ENCODE data around the gene CNDP2. TPM values are rescaled to one million over a fixed set of nuclear protein-coding genes. Genes with fewer than 3 reads are reported as not detected.

The CNDP2 gene
- total RNA-seq, 1 experiment from 2014 or later = 310 TPM

DNA sequence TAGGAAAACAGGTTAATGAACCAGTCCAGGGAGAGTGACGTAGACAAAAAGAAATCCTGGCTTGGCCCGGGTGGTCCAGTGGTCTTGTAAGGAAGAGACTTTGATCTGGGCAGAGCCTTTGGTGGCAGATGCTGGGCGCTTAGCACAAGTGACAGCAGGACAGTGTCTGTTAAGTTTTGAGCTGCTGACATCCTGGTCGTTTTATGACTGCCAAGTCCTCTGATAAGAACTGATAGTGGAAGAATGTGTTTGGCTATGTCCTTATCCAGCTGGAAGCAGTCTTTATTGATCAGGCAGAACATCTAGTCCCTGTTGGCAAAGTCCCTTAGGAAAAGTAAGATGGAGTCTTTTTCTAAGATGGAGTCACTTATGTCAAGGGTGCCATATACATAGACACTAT is 74.1 kb downstream of the CNDP2 start:
- DNase-seq (ENCODE audit: low read depth, low spot score) (no peak), ATAC-seq (no peak)
- TF ChIP-seq SIN3A (IDR thresholded peaks at IDR 0.05; ENCODE audit: borderline replicate concordance, insufficient read depth, low read depth, low read length) (no peak), CTCF (IDR thresholded peaks at IDR 0.05) (no peak), TCF7L2 (IDR thresholded peaks at IDR 0.05; ENCODE audit: low read depth, low read length) (no peak), POLR2AphosphoS5 (IDR thresholded peaks at IDR 0.05; ENCODE audit: low read depth, low read length) (no peak)
- TF ChIP-seq, protein P1, sequence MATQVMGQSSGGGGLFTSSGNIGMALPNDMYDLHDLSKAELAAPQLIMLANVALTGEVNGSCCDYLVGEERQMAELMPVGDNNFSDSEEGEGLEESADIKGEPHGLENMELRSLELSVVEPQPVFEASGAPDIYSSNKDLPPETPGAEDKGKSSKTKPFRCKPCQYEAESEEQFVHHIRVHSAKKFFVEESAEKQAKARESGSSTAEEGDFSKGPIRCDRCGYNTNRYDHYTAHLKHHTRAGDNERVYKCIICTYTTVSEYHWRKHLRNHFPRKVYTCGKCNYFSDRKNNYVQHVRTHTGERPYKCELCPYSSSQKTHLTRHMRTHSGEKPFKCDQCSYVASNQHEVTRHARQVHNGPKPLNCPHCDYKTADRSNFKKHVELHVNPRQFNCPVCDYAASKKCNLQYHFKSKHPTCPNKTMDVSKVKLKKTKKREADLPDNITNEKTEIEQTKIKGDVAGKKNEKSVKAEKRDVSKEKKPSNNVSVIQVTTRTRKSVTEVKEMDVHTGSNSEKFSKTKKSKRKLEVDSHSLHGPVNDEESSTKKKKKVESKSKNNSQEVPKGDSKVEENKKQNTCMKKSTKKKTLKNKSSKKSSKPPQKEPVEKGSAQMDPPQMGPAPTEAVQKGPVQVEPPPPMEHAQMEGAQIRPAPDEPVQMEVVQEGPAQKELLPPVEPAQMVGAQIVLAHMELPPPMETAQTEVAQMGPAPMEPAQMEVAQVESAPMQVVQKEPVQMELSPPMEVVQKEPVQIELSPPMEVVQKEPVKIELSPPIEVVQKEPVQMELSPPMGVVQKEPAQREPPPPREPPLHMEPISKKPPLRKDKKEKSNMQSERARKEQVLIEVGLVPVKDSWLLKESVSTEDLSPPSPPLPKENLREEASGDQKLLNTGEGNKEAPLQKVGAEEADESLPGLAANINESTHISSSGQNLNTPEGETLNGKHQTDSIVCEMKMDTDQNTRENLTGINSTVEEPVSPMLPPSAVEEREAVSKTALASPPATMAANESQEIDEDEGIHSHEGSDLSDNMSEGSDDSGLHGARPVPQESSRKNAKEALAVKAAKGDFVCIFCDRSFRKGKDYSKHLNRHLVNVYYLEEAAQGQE (IDR thresholded peaks at IDR 0.05; ENCODE audit: insufficient read depth in 1 of 2, low read depth in 2 of 2, low read length in 1 of 2) = no peak
- H3K4me1 ChIP-seq (ENCODE audit: control insufficient read depth, insufficient read depth, low read length) = no peaks in the 10 kb centered on the region
- H3K4me3 ChIP-seq (ENCODE audit: low read depth in 2 of 2, low read length in 2 of 2) = no peak overlapping the region
- intact Hi-C loops (cut with micrococcal nuclease; ENCODE audit: unreplicated experiment) = no loop called here
- H3K27me3 ChIP-seq (ENCODE audit: control insufficient read depth, insufficient read depth, low read length) = peaks cover 16% of the 10 kb centered on the region
- in situ Hi-C loops (cut with HindIII; ENCODE audit: low pct_unique_long_range_greater_than_20kb, low sequenced_read_pairs) = no loop called here
- no peaks in the 10 kb centered on the region for H3K36me3 ChIP-seq (ENCODE audit: control insufficient read depth, insufficient read depth, low read length)
- no peaks in the 10 kb centered on the region for H3K9me3 ChIP-seq (ENCODE audit: control insufficient read depth, insufficient read depth, low read depth, low read length)
- CTCF ChIA-PET = interaction anchor here (0.6 kb wide), 1 partner anchor 17 kb away, joined by 6 read pairs; no protein-coding TSS in a partner anchor
- H3K27ac ChIP-seq (ENCODE audit: low read length) = no peak overlapping the region
- BruUV-seq (replicated peaks) = no TSS peak
- POLR2A ChIA-PET = interaction anchor here (0.6 kb wide), 1 partner anchor 22 kb away, joined by 9 read pairs; no protein-coding TSS in a partner anchor

DNA sequence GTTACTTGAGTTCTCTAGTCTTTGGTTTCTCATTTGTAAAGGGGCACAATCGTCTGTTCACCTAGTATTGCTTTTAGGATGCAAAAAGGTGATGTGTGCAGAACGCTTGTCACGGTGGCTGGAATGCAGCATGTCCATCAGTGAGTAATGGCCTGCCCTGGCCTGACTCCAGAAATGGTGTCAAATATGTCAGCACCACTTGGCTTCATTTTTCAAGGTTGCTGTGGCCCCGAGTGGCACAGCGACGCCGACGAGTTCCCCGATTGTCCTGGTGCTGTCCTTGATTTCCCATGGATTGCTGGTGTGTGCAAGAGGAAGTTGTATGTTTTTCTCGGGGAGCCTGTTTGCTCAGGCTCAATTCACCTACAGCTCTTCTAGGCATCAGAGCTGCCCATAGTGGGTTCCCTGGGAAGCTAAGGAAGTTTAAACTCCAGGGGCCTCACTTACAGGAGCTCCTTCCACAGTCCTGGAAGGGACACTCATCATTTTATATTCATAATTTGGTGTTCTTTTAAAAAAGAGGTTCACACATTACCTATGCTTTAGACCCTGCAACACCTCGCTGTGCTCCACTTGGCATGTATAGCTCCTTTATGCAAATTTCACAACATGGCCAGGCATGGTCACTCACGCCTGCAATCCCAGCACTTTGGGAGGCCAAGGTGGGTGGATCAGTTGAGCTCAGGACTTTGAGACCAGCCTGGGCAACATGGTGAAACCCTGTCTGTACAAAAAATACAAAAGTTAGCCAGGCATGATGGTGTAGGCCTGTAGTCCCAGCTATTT is 75.9 kb downstream of the CNDP2 start:
- Histone ChIP-seq H3K27ac (ENCODE audit: low read length) (no peak overlapping the region), H3K4me1 (ENCODE audit: control insufficient read depth, insufficient read depth, low read length) (no peaks in the 10 kb centered on the region), H3K27me3 (ENCODE audit: control insufficient read depth, insufficient read depth, low read length) (peaks cover 17% of the 10 kb centered on the region), H3K4me3 (ENCODE audit: low read depth in 2 of 2, low read length in 2 of 2) (no peak overlapping the region), H3K9me3 (ENCODE audit: control insufficient read depth, insufficient read depth, low read depth, low read length) (no peaks in the 10 kb centered on the region), H3K36me3 (ENCODE audit: control insufficient read depth, insufficient read depth, low read length) (no peaks in the 10 kb centered on the region)
- ChIA-PET POLR2A (no interaction called here), CTCF (no interaction called here)
- no TSS peak for BruUV-seq (replicated peaks)
- ATAC-seq = no peak
- intact Hi-C loops (cut with micrococcal nuclease; ENCODE audit: unreplicated experiment) = no loop called here
- in situ Hi-C loops (cut with HindIII; ENCODE audit: low pct_unique_long_range_greater_than_20kb, low sequenced_read_pairs) = no loop called here
- no peak for DNase-seq (ENCODE audit: low read depth, low spot score)
- TF ChIP-seq POLR2AphosphoS5 (IDR thresholded peaks at IDR 0.05; ENCODE audit: low read depth, low read length) = no peak
- no peak for TF ChIP-seq TCF7L2 (IDR thresholded peaks at IDR 0.05; ENCODE audit: low read depth, low read length)
- TF ChIP-seq CTCF (IDR thresholded peaks at IDR 0.05) = no peak
- TF ChIP-seq, protein P1 (IDR thresholded peaks at IDR 0.05; ENCODE audit: insufficient read depth in 1 of 2, low read depth in 2 of 2, low read length in 1 of 2) = no peak
- no peak for TF ChIP-seq SIN3A (IDR thresholded peaks at IDR 0.05; ENCODE audit: borderline replicate concordance, insufficient read depth, low read depth, low read length)

Measured in Panc1 (cell line).